ENCODE data around the gene ARFGEF3. TPM values are rescaled to one million over a fixed set of nuclear protein-coding genes. Genes with fewer than 3 reads are reported as not detected.

Gene ARFGEF3
- total and polyA plus RNA-seq, 2 donors: 0.19 to 0.21 TPM

DNA sequence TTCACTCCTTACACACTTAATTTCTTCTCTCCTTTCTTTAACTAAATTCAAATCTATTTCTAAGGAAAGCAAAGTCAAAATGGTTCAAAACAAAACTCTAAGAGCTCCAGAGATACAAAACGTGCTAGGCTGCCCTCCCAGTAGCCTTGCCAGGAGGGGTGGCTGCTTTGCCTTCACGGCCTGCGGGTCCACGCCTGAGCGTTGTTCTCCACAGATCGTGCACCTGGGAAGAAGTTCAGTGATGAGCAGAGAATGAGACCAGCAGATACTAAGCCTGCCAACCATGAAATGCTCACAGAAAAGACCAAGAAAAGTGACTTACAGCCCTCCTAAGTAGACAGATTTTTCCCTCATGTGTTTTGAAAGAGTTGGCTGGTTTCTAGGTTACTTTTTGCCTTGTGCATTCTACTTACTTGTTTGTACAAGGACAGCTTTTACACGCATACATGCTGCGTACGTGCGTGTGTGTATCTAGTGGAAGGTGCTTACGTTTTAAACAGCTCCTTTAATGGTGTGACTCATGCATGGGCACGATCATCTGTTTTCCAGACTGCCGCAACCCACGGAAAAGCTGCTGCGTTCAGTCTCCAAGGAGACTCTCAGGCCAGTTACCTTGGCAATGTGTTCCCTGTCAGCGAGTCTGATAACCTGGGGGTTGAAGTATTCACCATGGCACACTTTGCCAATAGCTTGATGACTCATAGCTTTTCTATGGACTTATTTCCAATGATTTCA lies 88.9 kb downstream of the ARFGEF3 start:
- peaks cover 0 to 3% of the 10 kb centered on the region in 2 donors for H3K27me3 ChIP-seq (ENCODE audit: control insufficient read depth in 2 of 2, insufficient read depth in 1 of 2, low read length in 1 of 2)
- no peak for DNase-seq (ENCODE audit: low read depth in 6 of 9, low spot score in 9 of 9)
- no peak overlapping the region for H3K4me3 ChIP-seq (ENCODE audit: low read length in 2 of 2)
- H3K4me1 ChIP-seq (ENCODE audit: control insufficient read depth in 2 of 2, insufficient read depth in 2 of 2, low read length in 2 of 2): no peaks in the 10 kb centered on the region
- H3K36me3 ChIP-seq (ENCODE audit: control insufficient read depth in 2 of 2, insufficient read depth in 2 of 2, low read length in 1 of 2): no peaks in the 10 kb centered on the region
- WGBS: 95% methylated on average over 16 of the region's 16 CpGs
- H3K27ac ChIP-seq (ENCODE audit: low read depth in 1 of 2, low read length in 1 of 2): no peak overlapping the region
- H3K9me3 ChIP-seq (ENCODE audit: control insufficient read depth in 2 of 2, insufficient read depth in 1 of 2, low read length in 1 of 2): no peaks in the 10 kb centered on the region

DNA sequence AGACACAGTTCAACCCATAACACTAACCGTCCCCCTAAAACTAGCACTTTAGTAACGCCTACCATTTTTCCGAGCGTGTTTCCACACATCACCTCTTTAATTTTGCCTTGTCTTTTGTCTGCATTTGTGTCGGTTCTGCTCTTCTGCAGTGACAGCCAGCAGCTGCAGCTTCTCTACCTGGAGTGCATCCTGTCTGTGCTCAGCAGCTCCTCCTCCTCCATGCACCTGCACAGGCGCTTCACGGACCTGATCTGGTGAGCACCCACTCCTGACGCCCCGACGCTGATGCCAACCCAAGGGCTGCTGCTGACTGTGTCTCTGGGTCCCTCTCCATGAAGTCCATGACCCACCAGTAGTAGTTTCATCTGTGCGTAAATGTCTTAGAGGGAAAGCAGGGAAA lies 92.0 kb downstream of the ARFGEF3 start:
- no peaks in the 10 kb centered on the region for H3K27me3 ChIP-seq (ENCODE audit: control insufficient read depth in 2 of 2, insufficient read depth in 1 of 2, low read length in 1 of 2)
- no peaks in the 10 kb centered on the region for H3K9me3 ChIP-seq (ENCODE audit: control insufficient read depth in 2 of 2, insufficient read depth in 1 of 2, low read length in 1 of 2)
- WGBS: 96% methylated on average over 11 of the region's 11 CpGs
- no peak for DNase-seq (ENCODE audit: low read depth in 6 of 9, low spot score in 9 of 9)
- H3K4me3 ChIP-seq (ENCODE audit: low read length in 2 of 2): no peak overlapping the region
- no peak overlapping the region for H3K27ac ChIP-seq (ENCODE audit: low read depth in 1 of 2, low read length in 1 of 2)
- no peaks in the 10 kb centered on the region for H3K36me3 ChIP-seq (ENCODE audit: control insufficient read depth in 2 of 2, insufficient read depth in 2 of 2, low read length in 1 of 2)
- no peaks in the 10 kb centered on the region for H3K4me1 ChIP-seq (ENCODE audit: control insufficient read depth in 2 of 2, insufficient read depth in 2 of 2, low read length in 2 of 2)

DNA sequence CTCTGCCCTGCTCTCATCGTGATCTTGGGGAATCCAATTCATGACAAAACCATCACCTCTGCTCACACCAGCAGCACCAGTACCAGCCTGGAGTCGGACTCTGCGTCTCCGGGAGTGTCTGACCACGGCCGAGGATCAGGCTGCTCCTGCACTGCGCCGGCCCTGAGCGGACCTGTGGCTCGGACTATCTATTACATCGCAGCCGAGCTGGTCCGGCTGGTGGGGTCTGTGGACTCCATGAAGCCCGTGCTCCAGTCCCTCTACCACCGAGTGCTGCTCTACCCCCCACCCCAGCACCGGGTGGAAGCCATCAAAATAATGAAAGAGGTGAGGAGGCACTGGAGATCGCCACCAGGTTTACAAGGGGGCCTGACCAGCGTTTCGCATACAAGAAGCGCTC lies 93.7 kb downstream of the ARFGEF3 start:
- WGBS: 96% methylated on average over 20 of the region's 20 CpGs
- Histone ChIP-seq H3K4me3 (ENCODE audit: low read length in 2 of 2) (no peak overlapping the region), H3K27me3 (ENCODE audit: control insufficient read depth in 2 of 2, insufficient read depth in 1 of 2, low read length in 1 of 2) (no peaks in the 10 kb centered on the region), H3K36me3 (ENCODE audit: control insufficient read depth in 2 of 2, insufficient read depth in 2 of 2, low read length in 1 of 2) (no peaks in the 10 kb centered on the region), H3K9me3 (ENCODE audit: control insufficient read depth in 2 of 2, insufficient read depth in 1 of 2, low read length in 1 of 2) (no peaks in the 10 kb centered on the region), H3K4me1 (ENCODE audit: control insufficient read depth in 2 of 2, insufficient read depth in 2 of 2, low read length in 2 of 2) (no peaks in the 10 kb centered on the region), H3K27ac (ENCODE audit: low read depth in 1 of 2, low read length in 1 of 2) (no peak overlapping the region)
- DNase-seq (ENCODE audit: low read depth in 6 of 9, low spot score in 9 of 9): no peak

DNA sequence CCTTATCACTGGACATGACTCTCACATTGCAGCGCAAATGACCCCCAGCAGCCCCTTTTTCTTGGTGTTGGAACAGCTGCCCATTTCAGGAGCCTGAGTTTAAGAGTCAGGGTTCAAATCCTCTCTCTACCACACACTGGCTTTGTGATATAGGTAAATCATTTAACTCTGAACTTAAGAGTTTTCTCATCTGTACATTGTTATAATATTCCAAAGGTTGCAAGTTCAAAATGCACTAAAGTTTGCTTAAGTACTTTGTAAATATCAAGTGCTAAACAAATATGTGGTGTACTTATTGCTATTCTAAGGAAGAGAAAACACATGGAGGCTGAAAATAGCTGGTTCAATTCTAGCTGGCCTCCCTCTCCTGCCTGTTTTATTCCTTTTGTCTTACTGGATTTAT lies 95.9 kb downstream of the ARFGEF3 start:
- WGBS: 100% methylated on average over 1 of the region's 1 CpG
- Histone ChIP-seq H3K27ac (ENCODE audit: low read depth in 1 of 2, low read length in 1 of 2) (no peak overlapping the region), H3K9me3 (ENCODE audit: control insufficient read depth in 2 of 2, insufficient read depth in 1 of 2, low read length in 1 of 2) (no peaks in the 10 kb centered on the region), H3K4me3 (ENCODE audit: low read length in 2 of 2) (no peak overlapping the region), H3K27me3 (ENCODE audit: control insufficient read depth in 2 of 2, insufficient read depth in 1 of 2, low read length in 1 of 2) (no peaks in the 10 kb centered on the region), H3K4me1 (ENCODE audit: control insufficient read depth in 2 of 2, insufficient read depth in 2 of 2, low read length in 2 of 2) (no peaks in the 10 kb centered on the region), H3K36me3 (ENCODE audit: control insufficient read depth in 2 of 2, insufficient read depth in 2 of 2, low read length in 1 of 2) (no peaks in the 10 kb centered on the region)
- no peak for DNase-seq (ENCODE audit: low read depth in 6 of 9, low spot score in 9 of 9)

DNA sequence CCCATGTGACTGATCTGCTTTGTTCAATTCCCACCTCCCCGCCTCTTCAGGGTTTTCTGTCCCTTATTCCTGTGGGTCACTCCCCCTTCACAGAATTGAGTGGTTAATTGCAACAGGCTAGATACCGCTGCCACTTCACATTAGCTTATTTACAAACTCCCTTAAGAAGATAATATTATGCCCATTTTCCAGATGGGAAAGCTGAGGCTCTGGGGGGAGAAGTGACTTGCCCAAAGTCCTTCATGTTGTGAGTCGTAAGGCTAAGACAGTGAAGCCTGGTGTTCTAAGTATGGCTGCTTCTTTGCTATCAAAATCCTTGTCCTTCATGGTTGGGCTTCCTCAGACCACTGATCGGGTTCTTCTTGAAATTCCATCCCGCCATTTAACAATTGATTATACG lies 96.5 kb downstream of the ARFGEF3 start:
- no peaks in the 10 kb centered on the region for H3K4me1 ChIP-seq (ENCODE audit: control insufficient read depth in 2 of 2, insufficient read depth in 2 of 2, low read length in 2 of 2)
- no peak overlapping the region for H3K4me3 ChIP-seq (ENCODE audit: low read length in 2 of 2)
- DNase-seq (ENCODE audit: low read depth in 6 of 9, low spot score in 9 of 9): no peak
- H3K36me3 ChIP-seq (ENCODE audit: control insufficient read depth in 2 of 2, insufficient read depth in 2 of 2, low read length in 1 of 2): no peaks in the 10 kb centered on the region
- H3K27ac ChIP-seq (ENCODE audit: low read depth in 1 of 2, low read length in 1 of 2): no peak overlapping the region
- no peaks in the 10 kb centered on the region for H3K27me3 ChIP-seq (ENCODE audit: control insufficient read depth in 2 of 2, insufficient read depth in 1 of 2, low read length in 1 of 2)
- H3K9me3 ChIP-seq (ENCODE audit: control insufficient read depth in 2 of 2, insufficient read depth in 1 of 2, low read length in 1 of 2): no peaks in the 10 kb centered on the region
- WGBS: 96% methylated on average over 6 of the region's 6 CpGs

DNA sequence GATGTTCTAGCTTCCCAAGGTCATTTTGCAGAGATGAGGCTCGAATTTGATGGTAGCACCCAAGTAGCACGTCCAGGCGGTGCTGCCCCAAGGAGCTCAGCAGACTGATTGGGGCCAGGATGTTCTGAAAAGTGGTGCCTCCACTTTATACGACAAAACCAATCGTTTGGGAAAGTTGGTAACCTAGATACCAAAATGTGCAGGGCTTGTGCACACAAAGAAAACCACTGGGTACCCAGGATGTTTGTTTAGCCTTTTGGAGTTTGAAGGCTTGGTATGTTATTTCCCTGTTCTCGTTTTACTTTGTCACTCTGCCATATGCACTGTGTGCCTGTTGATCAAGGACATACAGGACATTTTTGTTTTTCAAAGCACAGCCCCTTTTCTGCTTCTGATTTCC lies 97.3 kb downstream of the ARFGEF3 start:
- Histone ChIP-seq H3K27ac (ENCODE audit: low read depth in 1 of 2, low read length in 1 of 2) (no peak overlapping the region), H3K4me1 (ENCODE audit: control insufficient read depth in 2 of 2, insufficient read depth in 2 of 2, low read length in 2 of 2) (no peaks in the 10 kb centered on the region), H3K4me3 (ENCODE audit: low read length in 2 of 2) (no peak overlapping the region), H3K36me3 (ENCODE audit: control insufficient read depth in 2 of 2, insufficient read depth in 2 of 2, low read length in 1 of 2) (no peaks in the 10 kb centered on the region), H3K9me3 (ENCODE audit: control insufficient read depth in 2 of 2, insufficient read depth in 1 of 2, low read length in 1 of 2) (no peaks in the 10 kb centered on the region), H3K27me3 (ENCODE audit: control insufficient read depth in 2 of 2, insufficient read depth in 1 of 2, low read length in 1 of 2) (no peaks in the 10 kb centered on the region)
- WGBS: 89% methylated on average over 6 of the region's 6 CpGs
- DNase-seq (ENCODE audit: low read depth in 6 of 9, low spot score in 9 of 9): no peak

DNA sequence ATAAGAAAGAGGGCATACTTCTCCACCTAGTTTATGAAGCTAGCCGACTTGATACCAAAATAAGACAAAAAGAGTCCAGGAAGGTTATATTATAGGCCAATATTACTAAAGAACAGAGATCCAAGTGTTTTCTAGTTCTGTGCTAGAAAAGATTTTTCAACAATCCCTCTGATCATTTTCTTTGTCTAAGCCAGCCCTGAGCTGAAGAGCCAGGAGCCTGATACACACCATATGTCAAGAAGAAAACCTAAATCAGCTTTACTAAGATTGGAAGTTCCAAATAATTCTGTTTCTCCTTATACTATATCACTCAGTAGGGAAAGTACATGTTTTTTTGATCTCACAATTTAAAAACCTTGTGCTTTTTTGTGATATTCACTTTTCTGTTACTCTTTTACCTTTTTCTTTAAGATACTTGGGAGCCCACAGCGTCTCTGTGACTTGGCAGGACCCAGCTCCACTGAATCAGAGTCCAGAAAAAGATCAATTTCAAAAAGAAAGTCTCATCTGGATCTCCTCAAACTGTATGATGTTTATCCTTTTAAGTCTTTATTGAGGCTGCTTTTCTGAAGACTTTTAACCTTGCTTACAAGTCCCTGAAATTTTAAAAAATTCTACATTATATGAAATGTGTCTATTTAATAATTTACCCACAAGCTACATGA lies 99.5 kb downstream of the ARFGEF3 start:
- H3K27ac ChIP-seq (ENCODE audit: low read depth in 1 of 2, low read length in 1 of 2): no peak overlapping the region
- 94% methylated on average over 2 of the region's 2 CpGs for WGBS
- DNase-seq (ENCODE audit: low read depth in 6 of 9, low spot score in 9 of 9): no peak
- no peak overlapping the region for H3K4me3 ChIP-seq (ENCODE audit: low read length in 2 of 2)
- H3K27me3 ChIP-seq (ENCODE audit: control insufficient read depth in 2 of 2, insufficient read depth in 1 of 2, low read length in 1 of 2): no peaks in the 10 kb centered on the region
- H3K4me1 ChIP-seq (ENCODE audit: control insufficient read depth in 2 of 2, insufficient read depth in 2 of 2, low read length in 2 of 2): no peaks in the 10 kb centered on the region
- no peaks in the 10 kb centered on the region for H3K36me3 ChIP-seq (ENCODE audit: control insufficient read depth in 2 of 2, insufficient read depth in 2 of 2, low read length in 1 of 2)
- no peaks in the 10 kb centered on the region for H3K9me3 ChIP-seq (ENCODE audit: control insufficient read depth in 2 of 2, insufficient read depth in 1 of 2, low read length in 1 of 2)

DNA sequence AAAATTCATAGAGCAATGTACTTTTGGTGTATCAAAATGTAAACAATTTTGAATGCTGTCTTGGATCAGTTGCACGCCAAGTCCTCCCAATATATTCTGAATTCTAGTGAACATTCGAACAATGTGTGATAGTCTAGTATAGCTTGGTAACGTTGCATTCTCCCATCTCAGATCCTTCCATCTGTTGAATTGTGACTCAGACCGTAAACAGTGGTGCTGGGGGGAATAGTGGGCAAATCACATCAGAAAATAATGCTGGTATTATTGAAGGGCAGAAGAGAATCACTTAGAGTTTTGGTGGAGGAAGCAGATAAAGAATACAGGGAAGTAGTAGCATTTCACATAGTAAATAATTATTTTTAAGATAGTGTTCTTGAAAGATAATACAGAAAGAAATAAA lies 102.2 kb downstream of the ARFGEF3 start:
- Histone ChIP-seq H3K4me1 (ENCODE audit: control insufficient read depth in 2 of 2, insufficient read depth in 2 of 2, low read length in 2 of 2) (no peaks in the 10 kb centered on the region), H3K36me3 (ENCODE audit: control insufficient read depth in 2 of 2, insufficient read depth in 2 of 2, low read length in 1 of 2) (no peaks in the 10 kb centered on the region), H3K4me3 (ENCODE audit: low read length in 2 of 2) (no peak overlapping the region), H3K9me3 (ENCODE audit: control insufficient read depth in 2 of 2, insufficient read depth in 1 of 2, low read length in 1 of 2) (no peaks in the 10 kb centered on the region), H3K27ac (ENCODE audit: low read depth in 1 of 2, low read length in 1 of 2) (no peak overlapping the region), H3K27me3 (ENCODE audit: control insufficient read depth in 2 of 2, insufficient read depth in 1 of 2, low read length in 1 of 2) (no peaks in the 10 kb centered on the region)
- WGBS: 92% methylated on average over 4 of the region's 4 CpGs
- no peak for DNase-seq (ENCODE audit: low read depth in 6 of 9, low spot score in 9 of 9)

DNA sequence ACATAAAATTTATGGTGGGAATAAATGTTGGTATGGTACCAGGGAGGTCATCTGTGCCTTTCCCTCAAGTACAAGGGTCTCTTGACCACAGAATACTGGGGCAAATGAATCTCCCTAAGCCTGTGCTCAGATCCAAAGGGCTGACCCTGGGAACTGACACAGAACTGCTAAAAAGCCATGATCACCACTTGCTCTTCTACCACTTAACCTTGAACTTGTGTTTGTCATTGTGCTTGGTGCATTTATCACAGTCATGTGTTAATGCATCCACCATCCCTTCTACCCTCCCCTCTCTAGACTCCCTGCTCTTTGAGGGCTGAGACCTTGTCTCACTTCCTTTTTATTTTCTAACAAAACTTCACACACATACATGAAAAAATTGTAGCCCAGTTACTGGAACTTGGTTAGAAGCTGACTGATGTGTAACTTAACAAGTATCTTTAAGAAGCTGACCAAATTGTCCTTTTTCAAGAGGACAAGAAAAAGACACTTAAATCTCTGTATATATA lies 102.7 kb downstream of the ARFGEF3 start:
- no peaks in the 10 kb centered on the region for H3K9me3 ChIP-seq (ENCODE audit: control insufficient read depth in 2 of 2, insufficient read depth in 1 of 2, low read length in 1 of 2)
- H3K4me1 ChIP-seq (ENCODE audit: control insufficient read depth in 2 of 2, insufficient read depth in 2 of 2, low read length in 2 of 2): no peaks in the 10 kb centered on the region
- H3K36me3 ChIP-seq (ENCODE audit: control insufficient read depth in 2 of 2, insufficient read depth in 2 of 2, low read length in 1 of 2): no peaks in the 10 kb centered on the region
- no peak overlapping the region for H3K27ac ChIP-seq (ENCODE audit: low read depth in 1 of 2, low read length in 1 of 2)
- H3K27me3 ChIP-seq (ENCODE audit: control insufficient read depth in 2 of 2, insufficient read depth in 1 of 2, low read length in 1 of 2): no peaks in the 10 kb centered on the region
- DNase-seq (ENCODE audit: low read depth in 6 of 9, low spot score in 9 of 9): no peak
- no peak overlapping the region for H3K4me3 ChIP-seq (ENCODE audit: low read length in 2 of 2)
